Measurements from ENCODE around the gene TTC39C. TPM values are rescaled to one million over a fixed set of nuclear protein-coding genes. Genes with fewer than 3 reads are reported as not detected.

Gene TTC39C
- total and polyA plus RNA-seq, 2 of the 8 experiments (the other 6 are each of a cell fraction or from before 2014, with no cell fraction given), result 8.1 to 79.1 TPM

GRCh38 chr18:24031916-24032315, 17.4 kb downstream of the TTC39C start:
- H2BK120ac ChIP-seq (replicated peaks; ENCODE audit: low read depth, low read length), result no peak overlapping the region
- WGBS, 2 experiments (ENCODE audit: extremely low coverage in 1 of 2, insufficient coverage in 1 of 2, insufficient read length in 1 of 2, insufficient replicate concordance in 2 of 2, low coverage in 1 of 2, low lambda C conversion rate in 2 of 2, missing lambda C conversion rate in 1 of 2), result 80% methylated on average over 6 of the region's 6 CpGs; no CpG with 5 or more reads in 1 of the 2 experiments
- no peak overlapping the region for H4K5ac ChIP-seq (ENCODE audit: insufficient read length, low read depth, low read length)
- no peak overlapping the region for H3K4me2 ChIP-seq (ENCODE audit: insufficient read depth in 1 of 2, low read depth in 2 of 2, low read length in 2 of 2)
- no peak overlapping the region for H4K8ac ChIP-seq (ENCODE audit: extremely low read depth, insufficient read depth, low read length)
- FAIRE-seq, result no peak
- no peaks in the 10 kb centered on the region for H3K27me3 ChIP-seq (replicated peaks in 1 of 4; ENCODE audit: control insufficient read depth in 3 of 4, extremely low read depth in 1 of 4, insufficient read depth in 3 of 4, low read length in 3 of 4)
- POLR2A ChIA-PET (ENCODE audit: partially characterized antibody), result no interaction called here
- H2BK5ac ChIP-seq (ENCODE audit: low read depth, low read length), result no peak overlapping the region
- no peaks in the 10 kb centered on the region for H3K36me3 ChIP-seq (ENCODE audit: control insufficient read depth in 2 of 4, insufficient read depth in 4 of 4, low read length in 3 of 4)
- H2BK20ac ChIP-seq (ENCODE audit: low read length), result no peak overlapping the region
- no peak for DNase-seq (ENCODE audit: low read depth in 1 of 2, low spot score in 2 of 2)
- peaks cover 0 to 3% (median 0%) of the 10 kb centered on the region in 4 experiments; a peak in 1 of 7 replicates for H3K4me1 ChIP-seq (replicated peaks in 1 of 4; ENCODE audit: control insufficient read depth in 3 of 4, insufficient read depth in 4 of 4, low read length in 3 of 4)
- H3K4ac ChIP-seq (replicated peaks; ENCODE audit: insufficient read length, low read depth, low read length), result no peak overlapping the region
- H3K9me3 ChIP-seq (ENCODE audit: insufficient read depth in 2 of 2, low read depth in 1 of 2, low read length in 1 of 2), result no peaks in the 10 kb centered on the region
- no peak overlapping the region for H2AFZ ChIP-seq (ENCODE audit: low read length)
- H3K56ac ChIP-seq (replicated peaks; ENCODE audit: insufficient read length, low read depth, low read length), result no peak overlapping the region
- H4K91ac ChIP-seq (replicated peaks; ENCODE audit: insufficient read length, low read length), result no peak overlapping the region
- peaks cover 0 to 2% of the 10 kb centered on the region in 2 experiments for H4K20me1 ChIP-seq (replicated peaks in 1 of 2; ENCODE audit: control insufficient read depth in 1 of 2, insufficient read depth in 2 of 2, low read length in 2 of 2)
- H3K4me3 ChIP-seq (ENCODE audit: extremely low read depth in 1 of 4, insufficient read depth in 2 of 4, low read depth in 3 of 4, low read length in 4 of 4), result no peak overlapping the region
- peaks cover 2% of the 10 kb centered on the region; the same call in 1 of the 2 replicates for H3K79me1 ChIP-seq (ENCODE audit: low read depth, low read length)
- no peak overlapping the region for H2AK5ac ChIP-seq (ENCODE audit: low read depth, low read length)
- H3K79me2 ChIP-seq (ENCODE audit: control insufficient read depth in 1 of 2, insufficient read depth in 2 of 2, low read length in 2 of 2), result peaks cover 10 to 92% of the 10 kb centered on the region in 2 experiments; a peak in 3 of 4 replicates
- no peak overlapping the region for H3K9ac ChIP-seq (replicated peaks in 1 of 4; ENCODE audit: extremely low read depth in 1 of 4, low read depth in 3 of 4, low read length in 3 of 4)
- H3K23ac ChIP-seq (ENCODE audit: insufficient read length), result no peak overlapping the region
- H3K14ac ChIP-seq (ENCODE audit: insufficient read length), result no peak overlapping the region
- no peak overlapping the region; the same call in 1 of the 2 replicates for H3K18ac ChIP-seq (ENCODE audit: extremely low read depth, low read length)
- H3K27ac ChIP-seq (ENCODE audit: low read depth, low read length), result no peak overlapping the region
- no peaks in the 10 kb centered on the region for H3K23me2 ChIP-seq (ENCODE audit: low read depth, low read length)
- no peak overlapping the region for H2BK15ac ChIP-seq (ENCODE audit: low read length)
- CTCF ChIA-PET (ENCODE audit: partially characterized antibody), result no interaction called here
- no peak overlapping the region for H2BK12ac ChIP-seq (ENCODE audit: low read depth, low read length)
- TF ChIP-seq CBX5 (IDR thresholded peaks at IDR 0.05; ENCODE audit: low read depth, low read length), result no peak
- no peak for TF ChIP-seq ATF2 (IDR thresholded peaks at IDR 0.05; ENCODE audit: low read length)
- TF ChIP-seq GTF2F1 (IDR thresholded peaks at IDR 0.05; ENCODE audit: borderline replicate concordance, low read depth, low read length), result no peak
- TF ChIP-seq RAD21 (IDR thresholded peaks at IDR 0.05 in 1 of 2, conservative IDR thresholded peaks at IDR 0.05 in 1 of 2; ENCODE audit: low read depth in 2 of 2, low read length in 2 of 2), result no peak
- TF ChIP-seq USF2 (IDR thresholded peaks at IDR 0.05; ENCODE audit: low read length), result no peak
- TF ChIP-seq KDM1A (IDR thresholded peaks at IDR 0.05; ENCODE audit: borderline replicate concordance, low read length), result no peak
- no peak for TF ChIP-seq CTBP2 (IDR thresholded peaks at IDR 0.05; ENCODE audit: borderline replicate concordance, insufficient read depth, insufficient read length, low read length)
- no peak for TF ChIP-seq KDM5A (IDR thresholded peaks at IDR 0.05; ENCODE audit: low read length)
- no peak for TF ChIP-seq RXRA (IDR thresholded peaks at IDR 0.05; ENCODE audit: insufficient read depth, low read depth, low read length)
- no peak for TF ChIP-seq POU5F1 (IDR thresholded peaks at IDR 0.05; ENCODE audit: low read depth, low read length)
- TF ChIP-seq TBP (IDR thresholded peaks at IDR 0.05; ENCODE audit: low read depth, low read length), result no peak

Measured in H1 (cell line).